Tongue (tissue), 2 donors: ENCODE measurements around the gene CFAP92. TPM values are rescaled to one million over a fixed set of nuclear protein-coding genes. Genes with fewer than 3 reads are reported as not detected.

ENCODE experiments used
- DNase-seq: peaks from one replicate; pipeline ENCODE4 v3.0.0-alpha.2; 2015
- total RNA-seq: library from RNA; depleted of rRNA; stranded (reverse); fragments of >200 nt; gene quantifications from one replicate; pipeline ENCODE4 v1.2.3, GENCODE V29; 2014

CFAP92 gene
- total RNA-seq, 1 donor from 2014 or later = 0.10 TPM

- DNase-seq = no peak
Measured at GRCh38 chr3:128983293-128984069, 10.4 kb downstream of the CFAP92 start.

- DNase-seq = no peak
Measured at GRCh38 chr3:128975276-128975675, 18.6 kb downstream of the CFAP92 start.

- DNase-seq = no peak
Measured at GRCh38 chr3:128973988-128974564, 19.8 kb downstream of the CFAP92 start.

GRCh38 chr3:128971421-128972100 lies 22.3 kb downstream of the CFAP92 start:
- DNase-seq = peak; percentile 80

- no peak for DNase-seq
Measured at GRCh38 chr3:128970740-128971047, 23.2 kb downstream of the CFAP92 start.

GRCh38 chr3:128969993-128970739 lies 23.7 kb downstream of the CFAP92 start:
- DNase-seq = peak; percentile 74

- no peak for DNase-seq
Measured at GRCh38 chr3:128967748-128968355, 26.0 kb downstream of the CFAP92 start.

GRCh38 chr3:128965818-128966217 lies 28.1 kb downstream of the CFAP92 start:
- no peak for DNase-seq

GRCh38 chr3:128965280-128965679 lies 28.6 kb downstream of the CFAP92 start:
- DNase-seq = no peak

GRCh38 chr3:128956440-128956839 lies 37.4 kb downstream of the CFAP92 start:
- no peak for DNase-seq

- DNase-seq = peak; percentile 6
Measured at GRCh38 chr3:128950223-128950938, 43.5 kb downstream of the CFAP92 start.

GRCh38 chr3:128949158-128949557 lies 44.7 kb downstream of the CFAP92 start:
- no peak for DNase-seq

- DNase-seq = no peak
Measured at GRCh38 chr3:128946411-128946810, 47.5 kb downstream of the CFAP92 start.

- DNase-seq = no peak
Measured at GRCh38 chr3:128945878-128946175, 48.0 kb downstream of the CFAP92 start.

- no peak for DNase-seq
Measured at GRCh38 chr3:128945041-128945877, 48.6 kb downstream of the CFAP92 start.

- no peak for DNase-seq
Measured at GRCh38 chr3:128942161-128942952, 51.5 kb downstream of the CFAP92 start.

- no peak for DNase-seq
Measured at GRCh38 chr3:128940252-128940651, 53.6 kb downstream of the CFAP92 start.

- DNase-seq = no peak
Measured at GRCh38 chr3:128936341-128936740, 57.5 kb downstream of the CFAP92 start.

- DNase-seq = no peak
Measured at GRCh38 chr3:128935922-128936321, 58.0 kb downstream of the CFAP92 start.

GRCh38 chr3:128933922-128934253 lies 60.0 kb downstream of the CFAP92 start:
- DNase-seq = no peak
